Measurements from ENCODE around the gene MCMBP.

MCMBP gene

GRCh38 chr10:119783665-119784027 lies 89.0 kb downstream of the MCMBP start:
- DNase-seq (ENCODE audit: low spot score), result no peak

- no peak for DNase-seq (ENCODE audit: low spot score)
Observed at GRCh38 chr10:119782981-119783664, 89.5 kb downstream of the MCMBP start.

- DNase-seq (ENCODE audit: low spot score), result no peak
Observed at GRCh38 chr10:119781498-119781897, 91.1 kb downstream of the MCMBP start.

GRCh38 chr10:119780879-119781480 lies 91.7 kb downstream of the MCMBP start:
- DNase-seq (ENCODE audit: low spot score), result no peak

Measured in hepatic stellate cell (primary cell).